Hepatocyte (in vitro differentiated cells): ENCODE measurements around the gene KLK11.
"Not testable (repeated sequence)": the region's sequence is repeated elsewhere in the genome, so short reads cannot be mapped to it uniquely, and the experiment has no call there.

ENCODE experiments used
- EZH2 ChIP-seq: fragments of 200-600 bp; sonication (generic); IDR thresholded peaks from 2 replicates; pipeline ENCODE4 v1.6.1; 2016; ENCODE audit warnings: antibody characterized with exemption, mild to moderate bottlenecking, borderline replicate concordance
- EZH2phosphoT487 ChIP-seq: fragments of 200-600 bp; sonication (generic); IDR thresholded peaks from one replicate; pipeline ENCODE4 v1.6.1; 2018; ENCODE audit warnings: antibody characterized with exemption, mild to moderate bottlenecking, low read depth, moderate library complexity; ENCODE audit not compliant: unreplicated experiment, severe bottlenecking
- TF ChIP-seq, protein P1 (sequence below): fragments of 200-600 bp; sonication (generic); IDR thresholded peaks from 2 replicates; pipeline ENCODE4 v1.5.1; 2016; ENCODE audit warnings: antibody characterized with exemption, mild to moderate bottlenecking; ENCODE audit not compliant: poor library complexity

DNA sequence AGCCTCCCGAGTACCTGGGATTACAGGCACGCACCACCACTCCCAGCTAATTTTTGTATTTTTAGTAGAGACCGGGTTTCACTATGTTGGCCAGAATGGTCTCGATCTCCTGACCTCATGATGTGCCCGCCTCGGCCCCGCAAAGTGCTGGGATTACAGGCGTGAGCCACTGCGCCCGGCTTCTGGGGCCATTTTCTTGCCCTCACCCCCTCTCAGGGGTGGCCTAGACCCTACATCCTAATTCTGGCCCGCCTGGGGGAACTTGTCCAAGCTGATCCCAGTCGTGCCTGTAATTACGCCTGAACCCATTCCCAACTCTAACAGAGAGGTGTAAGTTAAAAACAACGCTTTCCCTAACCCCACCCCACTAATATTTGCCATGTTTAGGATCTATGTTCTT, 42.0 kb downstream of the KLK11 start:
- TF ChIP-seq, protein P1, sequence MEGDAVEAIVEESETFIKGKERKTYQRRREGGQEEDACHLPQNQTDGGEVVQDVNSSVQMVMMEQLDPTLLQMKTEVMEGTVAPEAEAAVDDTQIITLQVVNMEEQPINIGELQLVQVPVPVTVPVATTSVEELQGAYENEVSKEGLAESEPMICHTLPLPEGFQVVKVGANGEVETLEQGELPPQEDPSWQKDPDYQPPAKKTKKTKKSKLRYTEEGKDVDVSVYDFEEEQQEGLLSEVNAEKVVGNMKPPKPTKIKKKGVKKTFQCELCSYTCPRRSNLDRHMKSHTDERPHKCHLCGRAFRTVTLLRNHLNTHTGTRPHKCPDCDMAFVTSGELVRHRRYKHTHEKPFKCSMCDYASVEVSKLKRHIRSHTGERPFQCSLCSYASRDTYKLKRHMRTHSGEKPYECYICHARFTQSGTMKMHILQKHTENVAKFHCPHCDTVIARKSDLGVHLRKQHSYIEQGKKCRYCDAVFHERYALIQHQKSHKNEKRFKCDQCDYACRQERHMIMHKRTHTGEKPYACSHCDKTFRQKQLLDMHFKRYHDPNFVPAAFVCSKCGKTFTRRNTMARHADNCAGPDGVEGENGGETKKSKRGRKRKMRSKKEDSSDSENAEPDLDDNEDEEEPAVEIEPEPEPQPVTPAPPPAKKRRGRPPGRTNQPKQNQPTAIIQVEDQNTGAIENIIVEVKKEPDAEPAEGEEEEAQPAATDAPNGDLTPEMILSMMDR: not testable (repeated sequence)
- not testable (repeated sequence) for TF ChIP-seq EZH2phosphoT487, EZH2
